GM21360 (cell line): ENCODE results near the gene TAF13.
"Not testable (repeated sequence)": the region's sequence is repeated elsewhere in the genome, so short reads cannot be mapped to it uniquely, and the experiment has no call there.

Experiments
- ATAC-seq: cut with Tn5 transposase; IDR thresholded peaks from one replicate; pipeline ENCODE4 v1.9.1; 2021; ENCODE audit warnings: mild to moderate bottlenecking, moderate library complexity; ENCODE audit not compliant: unreplicated experiment

TAF13 gene

DNA sequence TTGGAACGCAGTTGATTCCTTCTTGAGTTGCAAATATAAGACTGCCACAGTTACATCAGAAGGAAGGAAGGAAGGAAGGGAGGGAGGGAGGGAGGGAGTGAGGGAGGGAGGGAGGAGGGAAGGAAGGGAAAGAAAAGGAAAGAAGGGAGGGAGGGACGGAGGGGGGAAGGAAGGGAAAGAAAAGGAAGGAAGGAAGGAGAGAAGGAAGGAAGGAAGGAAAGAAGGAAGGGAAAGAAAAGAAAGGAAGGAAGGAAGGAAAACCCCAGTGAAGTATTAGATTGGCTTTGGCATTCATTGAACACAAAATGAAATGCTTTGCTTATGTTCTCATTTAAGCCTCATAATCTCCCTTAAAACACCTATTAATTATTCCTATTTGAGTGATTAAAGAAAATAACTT is 27.5 kb downstream of the TAF13 start:
- no peak for ATAC-seq

DNA sequence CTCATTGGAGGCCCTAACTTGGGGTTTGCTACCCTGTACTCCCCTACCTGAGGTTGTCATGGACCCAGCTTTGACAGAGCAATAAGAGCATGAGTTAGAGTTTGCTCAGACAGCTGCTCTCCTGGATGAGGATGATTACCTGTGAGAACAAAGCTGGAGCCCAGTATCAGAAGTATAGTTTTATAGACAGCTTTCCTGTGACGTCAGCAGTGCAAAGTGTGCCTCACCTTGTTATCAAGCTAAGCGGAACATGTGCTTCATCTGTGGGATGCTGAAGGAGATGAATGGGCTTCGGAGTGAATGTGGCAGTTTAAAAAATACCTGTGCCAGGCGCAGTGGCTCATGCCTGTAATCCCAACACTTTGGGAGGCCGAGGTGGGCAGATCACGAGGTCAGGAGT is 28.5 kb downstream of the TAF13 start:
- ATAC-seq = no peak

DNA sequence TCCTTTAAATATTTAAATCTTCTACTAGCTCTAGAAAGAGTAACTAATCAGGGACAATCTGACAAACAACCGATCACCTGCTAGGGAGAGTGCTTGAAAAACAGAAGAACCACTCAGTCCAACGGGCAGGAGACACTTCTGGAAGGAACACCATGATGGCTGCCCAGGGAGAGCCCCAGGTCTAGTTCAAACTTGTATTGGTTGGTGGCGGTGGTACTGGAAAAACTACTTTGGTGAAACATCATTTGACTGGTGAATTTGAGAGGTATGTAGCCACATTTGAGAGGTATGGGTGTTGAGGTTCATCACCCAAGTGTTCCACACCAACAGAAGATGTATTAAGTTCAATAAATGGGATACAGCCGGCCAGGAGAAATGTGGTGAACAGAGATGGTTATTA is 29.1 kb downstream of the TAF13 start:
- ATAC-seq = no peak

DNA sequence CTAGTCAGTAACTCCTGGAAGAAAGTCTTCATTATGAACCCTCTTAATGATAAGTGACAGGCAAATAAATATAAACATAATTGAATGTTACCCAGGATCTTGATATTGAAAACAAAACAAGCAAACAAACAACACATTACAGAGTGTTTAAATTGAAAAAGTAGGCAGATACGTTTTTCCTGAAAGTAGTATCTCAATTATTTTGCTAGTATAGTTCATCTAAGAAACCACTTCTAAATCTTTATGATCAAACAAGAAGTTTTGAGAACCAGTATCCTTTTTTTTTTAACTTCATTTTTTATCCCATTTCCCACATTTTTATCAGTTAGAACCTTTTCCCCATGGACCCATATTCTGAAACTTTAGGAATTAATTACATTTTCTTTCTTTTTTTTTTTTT is 30.2 kb downstream of the TAF13 start:
- no peak for ATAC-seq

DNA sequence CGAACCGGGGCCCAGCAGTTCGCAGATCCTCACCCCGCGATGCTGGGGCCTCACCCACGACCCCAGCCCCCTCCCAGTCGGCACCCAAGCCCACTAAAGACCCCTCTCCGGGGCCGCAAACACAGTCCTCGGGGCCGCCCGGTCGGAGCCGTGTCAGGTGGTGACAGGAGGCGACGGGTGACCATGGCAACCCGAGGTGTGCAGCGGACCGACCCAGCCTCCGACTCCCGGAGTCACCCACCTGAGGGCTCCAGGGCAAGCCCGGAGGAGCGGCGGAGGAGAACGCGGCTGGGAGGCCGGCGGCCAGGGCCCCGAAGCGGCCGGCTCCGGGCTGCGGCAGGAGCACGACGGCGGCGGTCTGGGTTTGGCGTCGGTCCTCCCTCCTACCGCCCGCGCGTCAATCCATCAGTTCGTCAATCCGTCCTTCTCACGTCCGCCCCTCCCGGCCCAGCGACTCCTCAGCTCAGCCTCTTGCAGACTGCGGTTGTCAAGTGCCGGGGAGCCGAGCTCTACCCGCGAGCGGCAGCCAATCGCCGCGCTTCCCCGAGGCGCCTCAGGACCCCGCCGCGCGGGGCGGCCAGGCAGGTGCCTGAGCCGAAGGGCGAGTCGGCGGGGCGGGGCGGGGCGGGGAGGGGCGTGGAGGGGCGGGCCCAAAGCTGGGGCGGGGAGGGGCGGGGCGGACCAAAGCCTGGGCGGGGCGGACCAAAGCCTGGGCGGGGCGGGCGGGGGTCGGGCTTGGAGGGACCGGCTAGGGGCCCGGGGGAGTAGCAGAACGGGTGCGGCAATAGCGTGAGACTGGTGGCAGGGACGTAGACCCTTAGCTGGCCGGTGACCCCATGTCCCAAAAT is 34.0 kb downstream of the TAF13 start, which contains the start of gene WDR47:
TSS of gene WDR47 (minus strand) at position 482 of the 848 bp plus-strand sequence. CDS start 18,590 bp downstream, outside the sequence.
- ATAC-seq = peak; percentile 86

DNA sequence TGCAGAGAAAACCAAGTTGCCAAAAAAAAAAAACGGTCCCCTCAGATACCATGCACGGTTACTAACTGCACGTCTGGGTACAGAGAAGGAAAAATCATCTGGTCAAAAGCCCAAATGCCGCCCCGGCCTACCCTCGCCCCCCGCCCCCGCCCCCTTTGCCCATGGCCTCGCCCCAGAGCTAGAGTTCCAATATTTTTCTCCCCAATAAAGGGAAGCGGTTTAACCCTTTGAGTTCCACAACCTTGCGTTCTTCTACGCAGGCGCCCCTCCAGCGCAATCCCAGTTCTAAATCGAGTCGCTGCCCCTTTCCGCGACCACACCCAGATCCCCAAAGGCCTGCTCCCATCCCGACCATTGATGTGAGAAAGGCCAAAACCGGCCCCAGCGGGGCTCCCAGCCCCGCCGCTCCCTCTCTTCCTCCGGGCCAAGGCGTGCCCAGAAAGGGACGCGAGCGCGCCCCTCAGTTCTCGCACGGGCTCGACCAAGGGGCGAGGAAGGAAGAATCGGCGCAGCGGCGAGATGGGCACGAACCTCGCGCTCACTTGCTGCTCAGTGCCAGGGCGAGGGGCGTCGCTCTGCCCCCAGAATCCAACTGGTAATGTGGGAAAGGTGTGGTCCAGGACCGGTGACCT is 34.7 kb downstream of the TAF13 start:
- ATAC-seq = peak; percentile 17

DNA sequence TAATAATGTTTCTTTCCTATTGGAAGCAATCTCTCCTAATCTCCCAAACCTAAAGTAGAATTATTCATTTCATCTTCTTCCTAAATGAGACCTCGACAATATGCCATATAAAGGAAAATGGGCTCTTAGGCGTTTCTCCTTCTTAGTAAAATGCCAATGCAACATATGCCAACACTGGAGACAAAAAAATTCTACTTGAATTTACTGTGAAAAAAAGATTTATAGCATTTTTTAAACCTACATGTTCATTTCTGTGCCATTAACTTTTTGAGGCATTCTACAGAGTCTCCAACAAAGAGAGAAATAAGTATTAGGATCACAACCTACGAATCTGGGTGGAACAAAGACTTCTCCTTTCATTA is 35.2 kb downstream of the TAF13 start:
- ATAC-seq = no peak

DNA sequence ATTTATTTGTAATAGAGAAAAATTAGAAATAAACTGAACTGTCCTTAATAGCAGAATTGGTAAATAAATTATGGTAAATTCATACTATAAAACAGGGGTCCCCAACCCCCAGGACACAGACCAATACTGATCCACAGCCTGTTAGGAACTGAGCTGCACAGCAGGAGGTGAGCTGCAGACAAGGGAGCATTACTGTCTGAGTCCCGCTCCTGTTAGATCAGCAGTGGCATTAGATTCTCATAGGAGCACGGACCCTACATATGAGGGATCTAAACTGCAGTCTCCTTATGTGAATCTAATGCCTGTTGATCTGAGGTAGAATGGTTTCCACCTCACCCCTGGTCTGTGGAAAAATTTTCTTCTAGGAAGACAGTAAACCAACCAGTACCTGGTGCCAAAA is 41.4 kb downstream of the TAF13 start:
- ATAC-seq = no peak

DNA sequence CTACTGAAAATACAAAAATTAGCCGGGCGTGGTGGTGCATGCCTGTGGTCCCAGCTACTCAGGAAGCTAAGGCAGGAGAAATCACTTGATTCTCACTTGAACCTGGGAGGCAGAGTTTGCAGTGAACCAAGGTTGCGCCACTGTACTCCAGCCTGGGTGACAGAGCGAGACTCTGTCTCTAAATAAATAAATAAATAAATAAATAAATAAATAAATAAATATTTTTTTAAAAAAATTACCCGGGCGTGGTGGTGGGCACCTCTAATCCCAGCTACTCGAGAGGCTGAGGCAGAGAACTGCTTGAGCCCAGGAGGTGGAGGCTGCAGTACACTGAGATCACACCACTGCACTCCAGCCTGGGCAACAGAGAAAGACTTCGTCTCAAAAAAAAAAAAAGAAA is 46.3 kb downstream of the TAF13 start:
- ATAC-seq = not testable (repeated sequence)

DNA sequence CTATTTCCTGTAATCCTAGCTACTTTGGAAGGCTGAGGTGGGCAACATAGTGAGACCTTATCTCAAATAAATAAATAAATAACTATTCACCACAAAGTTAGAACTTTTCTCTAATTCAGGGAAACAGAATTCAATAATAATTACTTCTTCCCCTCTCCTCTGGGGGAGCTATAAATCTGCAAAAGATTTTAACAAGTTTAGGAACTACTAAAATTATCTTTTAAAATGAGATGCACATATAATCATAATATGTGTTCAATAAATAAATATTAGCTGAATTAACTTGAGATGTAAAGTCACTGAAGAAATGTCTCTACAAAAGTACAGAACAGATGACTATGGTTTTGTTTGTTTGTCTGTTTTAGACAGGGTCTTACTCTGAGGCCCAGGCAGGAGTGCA is 48.0 kb downstream of the TAF13 start:
- no peak for ATAC-seq

DNA sequence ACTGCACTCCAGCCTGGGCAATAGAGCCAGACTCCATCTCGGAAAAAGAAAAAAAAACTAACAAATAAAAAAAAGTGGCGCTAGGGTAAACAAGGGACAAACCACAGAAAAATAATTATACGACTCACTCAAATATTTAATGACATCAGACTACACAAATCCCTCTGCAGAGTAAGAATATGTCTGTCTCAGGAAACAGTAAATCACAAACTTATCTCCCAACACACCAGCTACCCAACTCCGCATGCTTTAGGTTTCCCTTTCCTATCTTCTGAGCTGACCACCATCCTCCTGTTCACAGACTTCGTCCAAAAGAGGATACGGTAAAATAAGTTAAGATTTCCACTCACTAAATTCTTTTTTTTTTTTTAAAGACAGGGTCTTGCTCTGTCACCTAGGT is 50.1 kb downstream of the TAF13 start:
- no peak for ATAC-seq

DNA sequence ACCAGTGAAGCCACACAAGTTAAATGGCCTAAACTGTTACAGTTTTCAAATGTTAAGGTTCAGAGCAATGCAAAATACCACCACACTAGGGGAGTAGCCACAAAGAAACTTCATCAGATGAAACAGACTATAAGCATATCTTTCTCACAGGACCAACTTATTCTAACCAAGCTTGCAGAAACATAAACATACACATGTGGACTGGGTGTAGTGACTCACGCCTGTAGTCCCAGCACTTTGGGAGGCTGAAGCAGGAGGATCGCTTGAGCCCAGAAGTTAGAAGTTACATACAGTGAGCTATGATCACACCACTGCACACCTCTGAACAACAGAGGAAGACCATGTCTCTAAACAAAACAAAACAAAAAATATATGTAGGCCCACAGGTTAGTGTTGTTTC is 51.2 kb downstream of the TAF13 start:
- no peak for ATAC-seq

DNA sequence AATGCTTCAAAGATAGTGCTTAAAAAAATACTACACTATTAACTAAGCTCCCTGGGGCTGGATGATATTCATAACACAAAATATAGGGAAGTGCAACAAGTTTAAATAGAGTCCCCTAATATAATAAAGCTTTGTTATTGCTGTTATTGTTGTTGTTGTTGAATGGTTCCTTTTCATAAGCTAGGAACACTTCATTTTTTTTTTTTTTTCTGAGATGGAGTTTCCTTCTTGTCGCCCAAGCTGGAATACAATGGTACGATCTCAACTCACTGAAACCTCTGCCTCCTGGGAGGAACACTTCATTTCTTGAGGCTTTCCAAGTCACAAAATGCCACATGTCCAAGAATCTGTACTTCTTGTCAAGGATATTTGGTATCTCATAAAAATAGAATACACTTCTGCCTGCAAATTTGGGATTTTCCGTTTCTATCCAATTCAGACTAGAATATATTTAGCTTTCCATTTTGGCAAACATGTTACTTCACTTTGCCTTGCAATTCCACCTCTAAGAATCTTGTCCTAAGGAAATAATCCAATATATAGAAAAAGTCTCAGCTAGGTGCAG is 55.0 kb downstream of the TAF13 start:
- no peak for ATAC-seq

DNA sequence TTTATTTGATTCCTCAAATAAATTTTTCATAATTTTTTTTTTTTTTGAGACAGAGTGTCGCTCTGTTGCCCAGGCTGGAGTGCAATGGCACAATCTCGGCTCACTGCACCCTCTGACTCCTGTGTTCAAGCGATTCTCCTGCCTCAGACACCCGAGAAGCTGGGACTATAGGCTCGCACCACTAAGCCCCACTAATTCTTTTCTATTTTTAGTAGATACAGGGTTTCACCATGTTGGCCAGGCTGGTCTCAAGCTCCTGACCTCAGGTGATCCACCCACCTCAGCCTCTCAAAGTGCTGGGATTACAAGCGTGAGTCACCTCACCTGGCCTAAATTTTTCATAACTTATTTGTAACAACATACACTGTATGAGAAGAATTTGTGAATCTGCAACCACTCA is 58.1 kb downstream of the TAF13 start:
- ATAC-seq = not testable (repeated sequence)

DNA sequence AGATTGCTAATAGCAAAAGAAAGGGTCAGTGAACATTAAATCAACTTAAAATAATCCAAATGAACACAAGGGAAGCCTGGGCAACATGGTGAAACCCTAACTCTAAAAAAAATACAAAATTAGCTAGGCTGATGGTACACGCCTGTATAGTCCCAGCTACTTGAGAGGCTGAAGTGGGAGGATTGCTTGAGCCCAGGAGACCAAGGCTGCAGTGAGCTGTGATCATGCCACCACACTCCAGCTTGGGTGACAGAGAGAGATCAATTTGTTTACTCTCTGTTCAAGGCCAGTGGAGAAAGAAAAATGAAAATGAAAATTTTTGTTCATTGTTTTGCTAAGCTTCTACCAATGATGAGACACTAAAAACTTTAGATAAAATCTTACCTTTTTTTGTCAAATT is 58.7 kb downstream of the TAF13 start:
- no peak for ATAC-seq
